LNCaP clone FGC (cell line): ENCODE data around the gene KRT78.

Experiments
- DNase-seq: peaks from one replicate; pipeline ENCODE4 v3.0.0-alpha.2; 2011; ENCODE audit warnings: low read depth
- H3K4me3 ChIP-seq: 2 replicates; pipeline ENCODE4 v1.5.1; 2011; ENCODE audit warnings: mild to moderate bottlenecking, low read depth, low read length, control low read depth
- CTCF ChIP-seq: IDR thresholded peaks from 2 replicates; pipeline ENCODE4 v1.5.1; 2012; ENCODE audit warnings: mild to moderate bottlenecking; ENCODE audit not compliant: control insufficient read depth, insufficient read depth; ENCODE audit errors: extremely low read depth

Gene KRT78

GRCh38 chr12:52792185-52793029 is 56.4 kb downstream of the KRT78 start:
- no peak for TF ChIP-seq CTCF
- no peak overlapping the region for H3K4me3 ChIP-seq
- no peak for DNase-seq

- DNase-seq: no peak
- no peak for TF ChIP-seq CTCF
- no peak overlapping the region for H3K4me3 ChIP-seq
These were observed 57.3 kb downstream of the KRT78 start for GRCh38 chr12:52791271-52792184.

- TF ChIP-seq CTCF: no peak
- DNase-seq: no peak
- no peak overlapping the region for H3K4me3 ChIP-seq
These were observed 58.1 kb downstream of the KRT78 start for GRCh38 chr12:52790427-52791270.

GRCh38 chr12:52789637-52790426 is 59.0 kb downstream of the KRT78 start:
- TF ChIP-seq CTCF: no peak
- no peak for DNase-seq
- H3K4me3 ChIP-seq: no peak overlapping the region

GRCh38 chr12:52788876-52789636 is 59.7 kb downstream of the KRT78 start:
- no peak overlapping the region for H3K4me3 ChIP-seq
- TF ChIP-seq CTCF: no peak
- no peak for DNase-seq
